Measurements from ENCODE around the gene PRLH.

Gene PRLH

GRCh38 chr2:237566401-237567235, at the start of gene PRLH:
PRLH (plus strand) TSS chr2:237566574; CDS start chr2:237566574, 0 bp downstream.
- DNase-seq = no peak

- DNase-seq = no peak
Observed at GRCh38 chr2:237517163-237517562, 49.2 kb upstream of the PRLH start.

DNA sequence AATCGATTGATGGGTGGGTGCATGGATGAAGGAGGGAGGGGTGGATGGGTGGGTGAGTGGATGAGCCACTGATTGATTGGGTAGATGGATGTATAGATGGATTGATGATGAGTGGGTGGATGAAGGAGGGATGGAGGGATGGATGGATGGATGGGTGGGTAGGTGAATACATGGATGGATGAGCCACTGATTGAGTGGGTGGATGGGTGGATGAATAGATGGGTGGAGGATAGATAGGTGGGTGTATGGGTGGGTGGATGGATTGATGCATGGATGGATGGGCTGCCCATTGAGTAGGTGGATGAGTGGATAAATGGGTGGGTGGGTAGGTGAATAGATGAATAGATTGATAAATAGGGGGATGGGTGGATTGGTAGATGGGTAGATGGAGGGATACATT, 48.4 kb upstream of the PRLH start:
- DNase-seq = no peak

DNA sequence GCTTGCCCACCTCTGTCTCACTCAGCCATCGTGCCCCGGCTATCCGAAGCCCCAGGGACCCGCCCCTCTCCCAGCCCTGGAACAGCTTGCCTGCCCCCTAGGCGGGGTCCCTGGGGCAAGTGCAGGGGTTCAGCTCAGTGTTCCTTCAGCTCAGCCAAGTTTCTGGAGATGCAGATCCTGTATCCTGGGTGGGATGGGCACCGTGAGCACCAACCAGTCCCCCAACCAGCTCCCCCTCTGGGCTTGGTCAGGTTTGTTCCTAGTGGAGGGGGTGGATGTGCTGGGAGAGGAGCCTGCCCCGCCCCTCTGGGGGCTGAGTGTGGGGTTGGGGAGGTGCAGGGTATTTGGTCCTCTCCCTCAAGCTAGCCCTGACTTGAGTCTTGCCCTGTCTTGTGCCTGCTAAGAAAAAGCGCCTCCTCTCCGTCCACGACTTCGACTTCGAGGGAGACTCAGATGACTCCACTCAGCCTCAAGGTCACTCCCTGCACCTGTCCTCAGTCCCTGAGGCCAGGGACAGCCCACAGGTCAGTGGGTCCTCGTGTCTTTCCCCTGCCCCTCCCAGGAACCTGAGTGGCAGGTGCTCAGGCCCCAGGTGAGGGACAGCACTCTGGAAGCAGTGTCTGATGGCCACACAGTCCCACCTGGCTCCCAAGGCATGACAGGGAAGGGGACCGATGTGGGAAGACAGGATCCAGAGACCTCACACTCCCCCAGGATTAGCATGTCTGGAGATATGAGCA, 46.7 kb upstream of the PRLH start:
- no peak for DNase-seq

DNA sequence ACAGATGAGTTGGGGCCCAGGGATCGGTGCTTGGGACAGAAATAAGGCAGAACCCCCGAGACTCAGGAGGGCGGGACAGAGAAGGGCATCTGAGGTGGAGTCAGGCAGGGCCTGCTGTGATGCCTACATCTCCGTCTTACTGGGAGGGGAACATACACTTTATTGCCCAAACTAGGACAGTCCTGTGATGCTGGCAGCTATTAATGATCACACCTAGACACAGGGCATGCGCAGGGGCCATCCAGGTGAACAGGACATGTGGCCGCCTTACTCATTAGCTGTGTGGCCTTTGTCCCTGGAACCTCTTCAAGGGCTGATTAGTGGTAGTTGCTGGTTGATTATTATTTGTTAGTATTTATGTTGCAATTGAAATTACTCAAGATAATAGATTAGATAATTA, 46.1 kb upstream of the PRLH start:
- DNase-seq = no peak

GRCh38 chr2:237524631-237525030, 41.7 kb upstream of the PRLH start:
- no peak for DNase-seq

DNA sequence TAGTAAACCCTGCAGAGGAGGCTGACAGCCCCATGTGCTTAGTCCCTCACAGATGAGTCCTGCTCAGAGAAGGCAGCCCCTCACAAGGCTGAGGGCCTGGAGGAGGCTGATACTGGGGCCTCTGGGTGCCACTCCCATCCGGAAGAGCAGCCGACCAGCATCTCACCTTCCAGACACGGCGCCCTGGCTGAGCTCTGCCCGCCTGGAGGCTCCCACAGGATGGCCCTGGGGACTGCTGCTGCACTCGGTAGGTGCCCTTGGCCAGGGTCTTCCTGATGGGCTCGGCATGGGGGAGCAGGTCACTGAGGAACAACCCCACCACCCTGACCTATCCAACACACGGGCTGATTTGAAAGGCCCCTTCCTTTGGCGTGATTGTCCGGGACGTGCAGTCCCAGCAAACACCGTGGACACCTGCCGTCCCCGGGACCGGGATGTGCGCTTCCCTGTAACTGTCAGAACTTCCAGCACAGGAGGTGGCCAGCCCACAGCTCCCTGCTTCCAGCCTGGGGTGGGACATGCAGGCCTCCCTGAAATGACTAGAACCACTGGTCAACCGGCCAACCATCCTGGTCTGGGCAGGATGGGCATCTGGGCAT, 40.7 kb upstream of the PRLH start:
- no peak for DNase-seq

DNA sequence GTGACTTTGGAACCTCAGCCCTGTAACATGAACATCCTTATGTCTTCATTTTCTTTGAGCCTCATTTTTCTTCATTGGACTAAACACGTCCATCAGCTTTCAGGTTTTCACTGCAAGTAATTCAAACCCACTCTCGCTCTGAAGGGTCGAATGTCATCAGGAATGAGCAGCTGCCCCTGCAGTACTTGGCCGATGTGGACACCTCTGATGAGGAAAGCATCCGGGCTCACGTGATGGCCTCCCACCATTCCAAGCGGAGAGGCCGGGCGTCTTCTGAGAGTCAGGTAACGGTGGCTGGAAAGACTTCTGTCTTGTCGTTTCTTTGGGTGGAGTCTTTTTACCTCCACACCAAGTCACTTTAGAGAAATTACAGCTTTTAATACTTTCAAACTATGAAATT, 39.1 kb upstream of the PRLH start:
- DNase-seq = no peak

- DNase-seq = no peak
Observed at GRCh38 chr2:237527766-237528165, 38.6 kb upstream of the PRLH start.

DNA sequence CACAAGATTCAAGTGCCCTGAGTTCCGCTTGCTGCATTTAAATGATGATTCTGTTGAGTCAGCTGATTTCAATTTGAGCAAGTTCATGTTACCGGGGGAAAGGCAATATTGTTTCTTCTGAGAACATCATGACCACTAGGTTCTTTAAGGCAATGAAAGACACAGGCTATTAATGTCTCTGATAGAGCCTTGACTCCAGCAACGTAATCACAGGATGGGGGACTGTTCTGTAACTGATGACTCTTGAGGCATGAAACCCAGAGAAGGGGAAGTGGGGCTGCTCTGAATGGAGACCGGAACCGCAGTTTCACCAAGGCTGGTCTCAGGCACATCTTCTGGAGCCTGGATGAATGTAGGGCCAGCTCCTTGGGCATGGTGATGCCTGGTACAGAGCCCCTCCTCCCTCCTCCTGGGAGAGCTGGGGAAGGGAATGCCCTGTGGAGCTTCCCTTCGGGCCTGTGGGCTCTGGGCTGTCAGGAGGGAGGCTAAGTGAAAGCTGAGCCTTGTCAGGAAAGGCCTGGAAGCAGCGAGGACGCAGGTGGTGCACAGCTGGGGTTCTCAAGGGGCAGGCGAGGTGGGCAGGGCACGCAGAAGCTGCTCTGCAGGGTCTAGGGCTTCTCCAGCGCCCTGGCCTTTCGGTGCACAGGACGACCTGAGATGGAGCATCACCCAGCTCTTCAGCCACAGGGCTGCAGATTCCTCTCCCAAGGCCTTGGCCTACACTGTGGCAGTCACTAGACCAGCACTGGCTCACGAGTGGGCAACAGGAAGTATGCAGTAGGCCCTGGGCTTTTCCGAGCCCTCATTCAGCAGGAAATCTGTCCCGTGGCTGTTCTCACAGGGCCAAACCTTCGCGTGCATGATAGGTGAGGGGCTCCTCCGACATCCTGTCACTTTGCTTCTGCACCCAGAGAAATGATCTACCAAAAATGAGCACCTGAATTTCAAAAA, 36.6 kb upstream of the PRLH start:
- DNase-seq = no peak

GRCh38 chr2:237530472-237531433, 35.6 kb upstream of the PRLH start:
- DNase-seq = no peak

GRCh38 chr2:237532160-237532559, 34.2 kb upstream of the PRLH start:
- no peak for DNase-seq

GRCh38 chr2:237533668-237534161, 32.7 kb upstream of the PRLH start:
- DNase-seq = peak; percentile 29 to 45

DNA sequence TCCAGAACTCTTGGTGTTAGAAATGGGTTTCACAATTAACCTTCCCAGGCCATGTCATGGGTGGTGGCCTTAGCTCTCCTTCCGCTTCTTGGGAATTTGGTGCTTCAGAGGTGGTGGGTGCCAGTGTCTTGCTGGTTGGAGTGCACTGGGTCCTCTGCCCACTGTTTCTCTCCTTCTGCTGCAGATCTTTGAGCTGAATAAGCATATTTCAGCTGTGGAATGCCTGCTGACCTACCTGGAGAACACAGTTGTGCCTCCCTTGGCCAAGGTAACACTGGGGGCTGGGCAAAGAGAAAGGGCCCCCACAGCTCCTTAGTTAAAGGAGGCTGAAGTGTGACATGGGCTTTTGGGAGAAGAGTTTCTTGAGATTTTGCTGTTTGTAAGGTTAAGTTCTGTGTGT, 32.0 kb upstream of the PRLH start:
- DNase-seq = no peak

GRCh38 chr2:237535385-237536082, 30.8 kb upstream of the PRLH start:
- DNase-seq = no peak

GRCh38 chr2:237536083-237536415, 30.3 kb upstream of the PRLH start:
- DNase-seq = no peak

- no peak for DNase-seq
Observed at GRCh38 chr2:237536617-237537016, 29.8 kb upstream of the PRLH start.

DNA sequence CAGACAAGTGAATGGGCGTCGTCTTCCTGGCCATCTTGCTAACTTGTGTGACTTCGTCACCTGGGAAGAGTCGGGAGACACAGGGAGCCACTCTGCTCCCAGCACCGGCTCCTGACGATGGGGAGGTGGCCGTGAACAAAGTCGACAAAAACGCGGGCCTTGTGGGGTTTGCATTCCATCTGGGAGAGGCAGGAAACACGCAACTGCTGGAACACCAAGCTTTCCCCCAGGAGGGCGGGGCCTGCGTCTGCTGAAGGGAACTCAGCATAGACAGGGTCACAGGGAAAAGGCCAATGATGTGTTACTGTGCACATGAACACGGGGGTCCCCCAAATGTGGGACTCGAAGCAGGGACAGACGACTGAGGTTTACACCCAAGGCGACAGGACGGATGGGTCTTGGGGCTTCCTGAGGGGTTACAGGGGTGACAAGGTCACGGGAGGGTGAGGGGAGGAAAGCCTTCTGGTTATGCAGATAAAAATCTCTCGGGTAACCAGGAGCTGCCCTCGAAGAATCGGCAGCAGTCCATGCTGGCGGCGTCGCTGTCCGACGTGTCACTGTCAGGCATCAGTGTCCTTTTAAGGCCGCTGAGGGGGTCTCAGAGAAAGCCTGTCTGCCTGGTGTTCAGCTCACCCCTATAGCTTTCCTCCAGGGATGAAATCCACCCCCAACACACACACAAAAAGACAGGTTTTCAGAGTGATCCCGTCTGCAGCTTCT, 28.2 kb upstream of the PRLH start:
- no peak for DNase-seq

- no peak for DNase-seq
Observed at GRCh38 chr2:237538901-237539300, 27.5 kb upstream of the PRLH start.

GRCh38 chr2:237539681-237540080, 26.7 kb upstream of the PRLH start:
- no peak for DNase-seq

Measured in NCI-H187 (cell line).